Heart left ventricle (tissue), 13 donors: ENCODE results near the gene MEGF11.

Experiments used
- POLR2A ChIP-seq, 2 donors: fragments of 450-650 bp; IDR thresholded peaks; one replicate each; pipeline ENCODE4 v1.6.1; 2017; ENCODE audit warnings: antibody characterized with exemption in 2 of 2, mild to moderate bottlenecking in 2 of 2, moderate library complexity in 2 of 2
- TF ChIP-seq, protein P1 (sequence below), 12 donors: fragments of 200-600 bp; sonication (generic) in 4 of 12; IDR thresholded peaks; one replicate each; pipeline versions ENCODE4 v1.5.0 to v1.8.0; 2018 to 2022; ENCODE audit warnings: antibody characterized with exemption in 12 of 12, mild to moderate bottlenecking in 5 of 12
- donor health status: ischemic (EF 13 %, LVEDD 7.1; RV severe dilation, severe dysfunction).
- donor health status: DM: no; HTN: yes; CAD: no.
- donor health status: DM: no; HTN: no; CAD: no.
- donor health status: ischemic (EF 25% LVEDD 6.9; RV normal size, moderate dysfunction).
- donor health status: ischemic (EF 25% LVEDD 5.7; RV mildly dilated, moderate dysfunction).
- donor health status: ischemic (EF 35%, LVEDD 5.7; RV mildly dilated, moderate dysfunction).
- donor health status: nonischemic (EF 11% LVEDD 7.7; RV severe dilation, severe dysfunction).
- donor health status: DM: yes; HTN: yes; CAD: no.
- donor health status: PGD.
- donor health status: ischemic (EF 29% LVEDD 5.4; RV normal size, mild dysfunction).
- donor health status: nonischemic (EF 23%, LVEDD 6.1; RV moderate dilation, normal function).

- TF ChIP-seq, protein P1, sequence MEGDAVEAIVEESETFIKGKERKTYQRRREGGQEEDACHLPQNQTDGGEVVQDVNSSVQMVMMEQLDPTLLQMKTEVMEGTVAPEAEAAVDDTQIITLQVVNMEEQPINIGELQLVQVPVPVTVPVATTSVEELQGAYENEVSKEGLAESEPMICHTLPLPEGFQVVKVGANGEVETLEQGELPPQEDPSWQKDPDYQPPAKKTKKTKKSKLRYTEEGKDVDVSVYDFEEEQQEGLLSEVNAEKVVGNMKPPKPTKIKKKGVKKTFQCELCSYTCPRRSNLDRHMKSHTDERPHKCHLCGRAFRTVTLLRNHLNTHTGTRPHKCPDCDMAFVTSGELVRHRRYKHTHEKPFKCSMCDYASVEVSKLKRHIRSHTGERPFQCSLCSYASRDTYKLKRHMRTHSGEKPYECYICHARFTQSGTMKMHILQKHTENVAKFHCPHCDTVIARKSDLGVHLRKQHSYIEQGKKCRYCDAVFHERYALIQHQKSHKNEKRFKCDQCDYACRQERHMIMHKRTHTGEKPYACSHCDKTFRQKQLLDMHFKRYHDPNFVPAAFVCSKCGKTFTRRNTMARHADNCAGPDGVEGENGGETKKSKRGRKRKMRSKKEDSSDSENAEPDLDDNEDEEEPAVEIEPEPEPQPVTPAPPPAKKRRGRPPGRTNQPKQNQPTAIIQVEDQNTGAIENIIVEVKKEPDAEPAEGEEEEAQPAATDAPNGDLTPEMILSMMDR (IDR thresholded peaks at IDR 0.05), result no peak
- no peak for TF ChIP-seq POLR2A (IDR thresholded peaks at IDR 0.05)
Observed at GRCh38 chr15:66123799-66124198, 129.8 kb downstream of the MEGF11 start.
